ENCODE results near the gene AGRP.
"Not testable (repeated sequence)": the region's sequence is repeated elsewhere in the genome, so short reads cannot be mapped to it uniquely, and the experiment has no call there.

AGRP gene

GRCh38 chr16:67483150-67483549, at the start of gene AGRP:
AGRP (minus strand) TSS chr16:67483547; CDS start chr16:67483398, 149 bp downstream.
- no peak for DNase-seq (ENCODE audit: low read depth in 2 of 2)

- no peak for DNase-seq (ENCODE audit: low read depth in 2 of 2)
Observed at GRCh38 chr16:67531247-67531646, 47.9 kb upstream of the AGRP start.

GRCh38 chr16:67530013-67530939, 46.9 kb upstream of the AGRP start:
- no peak for DNase-seq (ENCODE audit: low read depth in 2 of 2)

GRCh38 chr16:67529582-67530012, 46.2 kb upstream of the AGRP start:
- DNase-seq (ENCODE audit: low read depth in 2 of 2): no peak

- DNase-seq (ENCODE audit: low read depth in 2 of 2): no peak
Observed at GRCh38 chr16:67528870-67529581, 45.7 kb upstream of the AGRP start.

DNA sequence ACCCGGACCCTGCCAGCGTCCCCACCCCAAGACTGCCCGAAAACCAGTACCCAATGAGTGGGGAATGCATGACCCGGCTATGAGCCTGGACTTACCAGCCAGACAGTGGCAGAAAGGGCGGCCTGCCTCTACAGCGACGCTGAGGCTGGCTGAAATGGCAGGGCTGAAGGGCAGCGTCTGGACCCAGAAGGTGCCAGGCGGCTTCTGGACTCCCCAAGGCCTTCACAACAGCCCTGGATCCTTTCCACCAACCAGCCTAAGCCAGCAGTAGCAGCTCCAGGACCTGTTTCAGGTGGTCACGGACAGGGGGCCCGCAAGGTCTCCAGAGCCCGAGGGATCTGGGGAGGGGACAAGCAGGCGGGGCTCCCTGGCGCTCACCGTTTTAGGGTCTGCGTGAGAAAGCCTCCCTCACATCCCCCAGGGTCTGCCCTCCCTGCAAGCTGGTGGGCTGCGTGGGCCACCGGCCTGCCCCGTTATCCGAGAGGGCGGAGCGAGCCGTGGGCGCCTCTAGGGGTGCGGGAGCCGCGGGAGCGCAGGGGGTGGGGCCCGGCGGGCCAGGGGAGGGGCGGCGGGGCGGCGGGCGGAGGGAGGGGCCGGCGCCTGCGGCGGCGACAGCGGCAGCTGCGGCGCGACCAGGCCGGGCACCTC, 45.0 kb upstream of the AGRP start, which contains the start of gene RIPOR1:
TSS of gene RIPOR1 (plus strand) at position 608 of the 648 bp plus-strand sequence. CDS start 9,618 bp downstream, outside the sequence.
- DNase-seq (ENCODE audit: low read depth in 2 of 2): no peak

DNA sequence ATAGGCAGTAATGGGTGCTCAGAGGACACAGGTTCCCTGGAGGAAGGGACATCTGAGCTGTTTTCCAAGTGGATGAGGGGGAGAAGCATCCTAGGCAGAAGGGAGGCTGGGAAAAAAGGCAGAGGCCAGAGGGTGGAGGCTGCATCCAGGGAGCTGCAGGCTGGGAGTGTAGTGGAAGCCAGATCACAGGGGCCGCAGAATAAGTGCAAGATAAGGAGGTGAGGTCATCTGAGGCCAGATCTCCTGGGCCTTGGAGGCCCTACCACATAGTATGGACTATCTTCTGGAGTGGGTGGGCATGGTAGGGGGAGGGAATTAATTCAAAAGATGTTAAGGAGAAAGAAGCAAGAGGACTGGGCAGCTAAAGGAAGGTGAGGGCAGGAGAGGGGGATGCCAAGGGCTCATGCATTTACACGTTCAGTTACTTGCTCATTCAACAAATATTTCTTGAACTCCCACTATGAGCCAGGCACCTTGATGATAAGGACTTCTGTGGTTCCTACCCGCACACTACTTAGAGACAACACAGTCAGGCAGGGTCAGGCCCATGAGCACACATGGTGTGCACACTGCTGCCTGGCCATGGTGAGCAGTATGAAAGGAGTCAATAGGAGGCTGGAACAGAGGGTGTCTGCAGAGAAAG, 42.9 kb upstream of the AGRP start:
- no peak for DNase-seq (ENCODE audit: low read depth in 2 of 2)

- no peak for DNase-seq (ENCODE audit: low read depth in 2 of 2)
Observed at GRCh38 chr16:67525176-67525860, 42.0 kb upstream of the AGRP start.

- peak; percentile 94 to 95 for DNase-seq (ENCODE audit: low read depth in 2 of 2)
Observed at GRCh38 chr16:67521095-67521804, 37.9 kb upstream of the AGRP start.

- DNase-seq (ENCODE audit: low read depth in 2 of 2): no peak
Observed at GRCh38 chr16:67519242-67519641, 35.9 kb upstream of the AGRP start.

- no peak for DNase-seq (ENCODE audit: low read depth in 2 of 2)
Observed at GRCh38 chr16:67518676-67519075, 35.3 kb upstream of the AGRP start.

DNA sequence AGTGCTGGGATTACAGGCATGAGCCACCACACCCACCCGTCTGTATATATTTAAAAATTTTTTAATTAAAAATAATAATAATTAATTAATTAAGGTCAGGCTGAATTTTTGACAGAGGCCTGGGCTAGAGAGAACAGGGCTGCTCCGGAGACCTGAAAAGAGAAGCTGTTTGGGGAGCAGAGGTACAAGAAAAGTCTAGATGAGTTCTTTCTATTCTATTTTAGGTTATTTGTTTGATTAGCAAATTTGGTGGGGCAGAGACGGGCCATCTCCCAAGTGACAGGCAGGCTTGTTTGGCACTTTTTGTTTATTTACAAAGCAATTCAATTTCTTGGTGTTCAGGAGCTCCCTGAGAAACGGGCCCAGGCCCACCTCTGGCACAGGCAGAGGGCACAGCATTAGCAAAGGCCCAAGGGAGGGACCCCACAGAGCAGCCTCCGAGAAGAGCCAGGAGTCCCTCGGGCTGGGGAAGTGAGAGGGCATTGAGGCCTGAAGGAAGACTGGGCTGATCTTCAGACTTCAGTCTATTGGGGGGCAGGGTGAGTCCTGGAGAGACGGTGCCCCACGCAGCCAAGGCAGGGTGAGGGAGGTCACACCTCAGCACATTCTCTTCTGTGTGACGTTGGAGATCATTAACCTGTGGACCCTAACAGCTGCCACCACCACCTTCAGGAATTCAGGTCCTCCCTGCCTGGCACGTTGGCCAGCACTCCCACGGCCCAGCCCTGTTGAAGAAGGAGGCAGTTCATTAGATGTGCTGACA, 34.5 kb upstream of the AGRP start:
- no peak for DNase-seq (ENCODE audit: low read depth in 2 of 2)

DNA sequence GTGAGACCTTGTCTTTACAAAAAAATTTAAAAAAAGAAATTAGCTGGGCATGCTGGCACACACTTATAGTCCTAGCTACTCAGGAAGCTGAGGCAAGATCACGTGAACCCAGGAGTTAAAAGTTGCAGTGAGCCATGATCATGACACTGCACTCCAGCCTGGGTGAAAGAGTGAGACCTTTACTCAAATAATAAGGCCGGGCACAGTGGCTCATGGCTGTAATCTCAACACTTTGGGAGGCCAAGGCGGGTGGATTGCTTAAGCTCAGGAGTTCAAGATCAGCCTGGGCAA, 33.8 kb upstream of the AGRP start:
- DNase-seq (ENCODE audit: low read depth in 2 of 2): no peak

DNA sequence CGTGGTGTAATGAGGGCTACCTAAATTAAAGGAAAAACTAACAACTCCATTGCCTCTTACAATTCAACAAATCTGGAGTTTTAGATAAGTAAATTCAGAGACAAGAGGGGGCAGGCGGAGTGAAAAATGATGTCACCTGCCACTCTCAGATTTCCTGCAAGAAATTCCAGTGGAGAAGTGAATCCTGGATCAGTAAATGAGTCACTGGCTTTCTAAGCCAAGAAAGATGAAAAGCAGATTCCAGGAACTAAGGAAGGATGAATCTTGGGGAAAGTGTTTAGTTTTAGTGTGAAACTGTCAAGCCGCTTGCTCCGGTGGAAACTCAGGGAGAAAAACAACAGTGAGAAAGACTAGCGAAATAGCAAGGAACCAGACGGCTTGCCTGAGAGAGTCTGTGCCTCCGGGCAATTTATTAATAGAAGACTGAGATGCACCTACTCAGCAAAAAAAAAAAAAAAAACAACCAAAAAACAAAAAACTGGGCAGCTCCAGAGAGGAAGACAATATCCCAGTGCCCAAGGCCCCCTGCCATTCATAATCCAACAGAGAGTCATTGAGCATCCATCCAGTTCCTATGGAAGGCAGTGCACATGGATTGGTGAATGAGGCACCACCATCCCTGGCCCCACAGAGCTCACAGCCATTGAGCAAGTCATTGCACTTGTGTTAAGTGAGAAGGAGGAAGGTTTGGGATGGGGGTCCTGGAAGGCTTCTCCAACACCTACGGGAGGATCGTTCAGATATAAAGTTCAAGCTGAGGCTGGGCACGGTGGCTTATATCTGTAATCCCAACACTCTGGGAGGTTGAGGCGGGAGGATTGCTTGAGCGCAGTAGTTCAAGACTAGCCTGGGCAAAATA, 33.2 kb upstream of the AGRP start:
- no peak for DNase-seq (ENCODE audit: low read depth in 2 of 2)

- peak; percentile 56 to 65 for DNase-seq (ENCODE audit: low read depth in 2 of 2)
Observed at GRCh38 chr16:67514382-67514828, 31.1 kb upstream of the AGRP start.

- DNase-seq (ENCODE audit: low read depth in 2 of 2): not testable (repeated sequence)
Observed at GRCh38 chr16:67513892-67514291, 30.5 kb upstream of the AGRP start.

DNA sequence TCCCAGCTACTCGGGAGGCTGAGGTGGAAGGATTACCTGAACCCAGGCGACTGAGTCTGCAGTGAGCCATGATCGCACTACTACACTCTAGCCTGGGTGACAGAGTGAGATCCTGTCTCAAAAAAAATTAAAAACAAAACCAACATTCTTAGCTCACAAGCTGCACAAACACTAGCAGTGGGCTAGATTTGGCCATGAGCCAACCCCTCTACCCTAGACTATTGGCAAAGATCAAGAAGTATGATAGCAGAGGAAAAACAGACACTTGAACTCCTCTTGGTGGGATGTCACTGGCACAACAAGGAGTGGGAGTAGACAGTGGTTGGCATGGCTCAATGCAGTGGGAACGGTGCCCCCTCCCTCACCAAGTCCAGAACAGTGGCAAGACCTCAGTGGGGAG, 25.7 kb upstream of the AGRP start:
- DNase-seq (ENCODE audit: low read depth in 2 of 2): no peak

GRCh38 chr16:67506468-67506867, 23.1 kb upstream of the AGRP start:
- no peak for DNase-seq (ENCODE audit: low read depth in 2 of 2)
